ENCODE measurements around the gene TTC28. TPM values are rescaled to one million over a fixed set of nuclear protein-coding genes. Genes with fewer than 3 reads are reported as not detected.
"Not testable (repeated sequence)": the region's sequence is repeated elsewhere in the genome, so short reads cannot be mapped to it uniquely, and the experiment has no call there.

The TTC28 gene
- total RNA-seq, 1 experiment from 2014 or later: 11.2 TPM

DNA sequence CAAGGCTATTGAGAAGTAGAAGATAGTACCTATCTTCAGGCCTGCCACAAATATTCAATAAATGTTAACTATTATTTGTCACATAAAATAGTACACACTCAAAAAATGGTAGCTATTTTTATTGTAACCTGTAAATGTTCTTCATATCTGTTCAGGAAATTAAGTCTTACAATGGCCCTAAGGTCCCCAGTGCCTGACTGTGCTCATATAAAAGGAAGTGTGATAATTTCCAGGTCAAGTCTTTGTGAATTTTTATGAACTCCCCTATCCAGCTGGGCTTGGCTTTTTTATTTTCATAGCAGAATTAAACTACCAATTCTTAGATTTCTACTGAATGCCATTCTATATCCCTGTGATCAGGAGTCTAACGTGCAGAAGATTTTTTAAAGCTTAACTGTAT lies 476.4 kb downstream of the TTC28 start:
- no peak overlapping the region for H3K4me3 ChIP-seq (ENCODE audit: low read length)
- no peaks in the 10 kb centered on the region for H3K9me3 ChIP-seq (ENCODE audit: low read length)
- no peak overlapping the region for H3K27ac ChIP-seq (ENCODE audit: low read length)
- H3K27me3 ChIP-seq (ENCODE audit: low read length): no peaks in the 10 kb centered on the region
- no peaks in the 10 kb centered on the region for H3K36me3 ChIP-seq (ENCODE audit: insufficient read depth, low read length)
- no peak overlapping the region for H3K9ac ChIP-seq (ENCODE audit: low read length)
- H3K4me1 ChIP-seq (ENCODE audit: low read length): no peaks in the 10 kb centered on the region
- no peaks in the 10 kb centered on the region for H3K9me2 ChIP-seq (replicated peaks; ENCODE audit: insufficient read depth, low read length)
- no peak overlapping the region for H3K4me2 ChIP-seq (ENCODE audit: low read depth, low read length, poor library complexity, severe bottlenecking)
- DNase-seq: no peak
- H4K20me1 ChIP-seq (ENCODE audit: insufficient read depth, low read depth, low read length): no peaks in the 10 kb centered on the region
- no peaks in the 10 kb centered on the region for H3K79me2 ChIP-seq (ENCODE audit: low read length)
- no peak overlapping the region for H2AFZ ChIP-seq (ENCODE audit: low read length)

- Histone ChIP-seq H3K4me2 (ENCODE audit: low read depth, low read length, poor library complexity, severe bottlenecking) (no peak overlapping the region), H2AFZ (ENCODE audit: low read length) (no peak overlapping the region), H3K9me2 (replicated peaks; ENCODE audit: insufficient read depth, low read length) (no peaks in the 10 kb centered on the region), H3K79me2 (ENCODE audit: low read length) (no peaks in the 10 kb centered on the region), H4K20me1 (ENCODE audit: insufficient read depth, low read depth, low read length) (no peaks in the 10 kb centered on the region), H3K9ac (ENCODE audit: low read length) (no peak overlapping the region), H3K27me3 (ENCODE audit: low read length) (no peaks in the 10 kb centered on the region), H3K4me1 (ENCODE audit: low read length) (no peaks in the 10 kb centered on the region), H3K27ac (ENCODE audit: low read length) (no peak overlapping the region), H3K9me3 (ENCODE audit: low read length) (no peaks in the 10 kb centered on the region), H3K4me3 (ENCODE audit: low read length) (no peak overlapping the region), H3K36me3 (ENCODE audit: insufficient read depth, low read length) (no peaks in the 10 kb centered on the region)
- no peak for DNase-seq
Measured at GRCh38 chr22:28198692-28199091, 480.9 kb downstream of the TTC28 start.

GRCh38 chr22:28191571-28191970 lies 488.1 kb downstream of the TTC28 start:
- not testable (repeated sequence) for H3K9me3 ChIP-seq (ENCODE audit: low read length); H3K4me1 ChIP-seq (ENCODE audit: low read length); H3K79me2 ChIP-seq (ENCODE audit: low read length); H3K27me3 ChIP-seq (ENCODE audit: low read length); H3K4me3 ChIP-seq (ENCODE audit: low read length); DNase-seq; H3K9me2 ChIP-seq (replicated peaks; ENCODE audit: insufficient read depth, low read length); H3K36me3 ChIP-seq (ENCODE audit: insufficient read depth, low read length); H3K4me2 ChIP-seq (ENCODE audit: low read depth, low read length, poor library complexity, severe bottlenecking); H2AFZ ChIP-seq (ENCODE audit: low read length); H3K9ac ChIP-seq (ENCODE audit: low read length); H3K27ac ChIP-seq (ENCODE audit: low read length)
- H4K20me1 ChIP-seq (ENCODE audit: insufficient read depth, low read depth, low read length): peaks cover 10% of the 10 kb centered on the region; the same call in 1 of the 2 replicates

DNA sequence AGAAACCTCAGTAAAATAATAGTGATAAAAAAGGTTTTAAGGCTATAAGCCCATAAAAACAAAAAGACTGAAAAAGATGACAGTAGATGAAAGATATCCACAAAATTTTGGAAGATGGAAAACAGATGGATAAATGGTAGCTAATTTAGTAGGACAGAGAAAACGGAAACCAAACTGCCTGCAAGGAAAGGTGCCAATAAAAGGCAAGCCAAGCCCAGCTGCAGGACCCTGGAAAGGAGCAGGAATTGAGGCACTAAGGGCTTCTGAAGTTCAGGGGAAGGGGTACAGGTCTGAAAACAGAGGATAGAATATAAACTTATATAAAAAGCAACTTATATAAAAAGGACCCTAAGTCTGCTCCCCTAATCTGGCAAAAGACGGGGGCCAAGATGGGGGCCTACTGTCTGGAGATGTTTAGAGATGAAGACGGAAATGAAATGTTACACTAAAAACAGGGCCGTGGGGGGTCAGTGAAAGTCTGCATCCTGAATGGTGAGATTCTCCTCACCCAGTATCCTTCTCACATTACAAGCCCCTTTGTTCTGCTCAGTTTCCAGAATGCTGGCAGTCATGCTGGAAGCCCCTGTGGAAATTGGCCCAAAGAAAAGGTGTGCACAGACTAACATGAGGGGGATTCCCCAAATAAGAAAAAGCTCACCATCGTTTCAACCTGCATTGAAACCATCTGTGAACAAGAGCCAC lies 491.3 kb downstream of the TTC28 start:
- H3K27ac ChIP-seq (ENCODE audit: low read length): no peak overlapping the region
- H2AFZ ChIP-seq (ENCODE audit: low read length): no peak overlapping the region
- no peaks in the 10 kb centered on the region for H3K4me1 ChIP-seq (ENCODE audit: low read length)
- no peak overlapping the region for H3K9ac ChIP-seq (ENCODE audit: low read length)
- peaks cover 10% of the 10 kb centered on the region; the same call in 1 of the 2 replicates for H4K20me1 ChIP-seq (ENCODE audit: insufficient read depth, low read depth, low read length)
- no peak overlapping the region for H3K4me2 ChIP-seq (ENCODE audit: low read depth, low read length, poor library complexity, severe bottlenecking)
- H3K9me3 ChIP-seq (ENCODE audit: low read length): no peaks in the 10 kb centered on the region
- no peaks in the 10 kb centered on the region for H3K27me3 ChIP-seq (ENCODE audit: low read length)
- H3K79me2 ChIP-seq (ENCODE audit: low read length): no peaks in the 10 kb centered on the region
- DNase-seq: no peak
- H3K9me2 ChIP-seq (replicated peaks; ENCODE audit: insufficient read depth, low read length): no peaks in the 10 kb centered on the region
- H3K36me3 ChIP-seq (ENCODE audit: insufficient read depth, low read length): no peaks in the 10 kb centered on the region
- no peak overlapping the region for H3K4me3 ChIP-seq (ENCODE audit: low read length)

- Histone ChIP-seq H3K79me2 (ENCODE audit: low read length) (no peaks in the 10 kb centered on the region), H4K20me1 (ENCODE audit: insufficient read depth, low read depth, low read length) (peaks cover 10% of the 10 kb centered on the region; the same call in 1 of the 2 replicates), H3K9ac (ENCODE audit: low read length) (no peak overlapping the region), H3K9me3 (ENCODE audit: low read length) (no peaks in the 10 kb centered on the region), H3K27ac (ENCODE audit: low read length) (no peak overlapping the region), H2AFZ (ENCODE audit: low read length) (no peak overlapping the region), H3K27me3 (ENCODE audit: low read length) (no peaks in the 10 kb centered on the region), H3K4me3 (ENCODE audit: low read length) (no peak overlapping the region), H3K9me2 (replicated peaks; ENCODE audit: insufficient read depth, low read length) (no peaks in the 10 kb centered on the region), H3K4me1 (ENCODE audit: low read length) (no peaks in the 10 kb centered on the region), H3K4me2 (ENCODE audit: low read depth, low read length, poor library complexity, severe bottlenecking) (no peak overlapping the region), H3K36me3 (ENCODE audit: insufficient read depth, low read length) (no peaks in the 10 kb centered on the region)
- DNase-seq: no peak
Measured at GRCh38 chr22:28187612-28188011, 492.0 kb downstream of the TTC28 start.

DNA sequence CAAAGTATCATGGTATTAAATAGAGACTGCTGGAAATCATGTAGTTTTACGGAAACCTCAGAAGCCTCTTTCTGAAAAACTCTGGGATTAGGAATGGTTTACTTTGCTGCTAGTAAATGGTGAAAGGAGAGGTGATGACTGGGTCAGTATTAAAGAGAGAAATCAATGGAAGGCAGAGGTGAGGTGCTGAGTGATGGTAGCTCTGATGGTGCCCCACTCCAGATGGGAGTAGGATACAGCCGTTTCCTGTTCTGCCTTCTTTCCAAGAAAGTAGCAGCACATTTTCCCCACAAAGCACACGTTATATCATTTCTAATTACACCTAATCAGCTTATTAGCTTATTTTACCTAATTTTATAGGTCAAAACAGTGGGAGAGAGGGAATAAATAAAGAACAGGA lies 493.0 kb downstream of the TTC28 start:
- Histone ChIP-seq H3K4me2 (ENCODE audit: low read depth, low read length, poor library complexity, severe bottlenecking) (no peak overlapping the region), H3K36me3 (ENCODE audit: insufficient read depth, low read length) (no peaks in the 10 kb centered on the region), H3K9me2 (replicated peaks; ENCODE audit: insufficient read depth, low read length) (no peaks in the 10 kb centered on the region), H3K9me3 (ENCODE audit: low read length) (no peaks in the 10 kb centered on the region), H4K20me1 (ENCODE audit: insufficient read depth, low read depth, low read length) (peaks cover 10% of the 10 kb centered on the region; the same call in 1 of the 2 replicates), H3K4me3 (ENCODE audit: low read length) (no peak overlapping the region), H2AFZ (ENCODE audit: low read length) (no peak overlapping the region), H3K4me1 (ENCODE audit: low read length) (no peaks in the 10 kb centered on the region), H3K9ac (ENCODE audit: low read length) (no peak overlapping the region), H3K79me2 (ENCODE audit: low read length) (no peaks in the 10 kb centered on the region), H3K27me3 (ENCODE audit: low read length) (no peaks in the 10 kb centered on the region), H3K27ac (ENCODE audit: low read length) (no peak overlapping the region)
- no peak for DNase-seq

GRCh38 chr22:28185130-28185529 lies 494.5 kb downstream of the TTC28 start:
- H3K27ac ChIP-seq (ENCODE audit: low read length): no peak overlapping the region
- H4K20me1 ChIP-seq (ENCODE audit: insufficient read depth, low read depth, low read length): peaks cover 7% of the 10 kb centered on the region; the same call in 1 of the 2 replicates
- H3K9me3 ChIP-seq (ENCODE audit: low read length): no peaks in the 10 kb centered on the region
- no peaks in the 10 kb centered on the region for H3K79me2 ChIP-seq (ENCODE audit: low read length)
- H3K4me3 ChIP-seq (ENCODE audit: low read length): no peak overlapping the region
- H3K9me2 ChIP-seq (replicated peaks; ENCODE audit: insufficient read depth, low read length): no peaks in the 10 kb centered on the region
- H3K4me2 ChIP-seq (ENCODE audit: low read depth, low read length, poor library complexity, severe bottlenecking): no peak overlapping the region
- H3K4me1 ChIP-seq (ENCODE audit: low read length): no peaks in the 10 kb centered on the region
- no peak overlapping the region for H2AFZ ChIP-seq (ENCODE audit: low read length)
- no peak for DNase-seq
- H3K36me3 ChIP-seq (ENCODE audit: insufficient read depth, low read length): no peaks in the 10 kb centered on the region
- no peaks in the 10 kb centered on the region for H3K27me3 ChIP-seq (ENCODE audit: low read length)
- H3K9ac ChIP-seq (ENCODE audit: low read length): no peak overlapping the region

GRCh38 chr22:28183078-28183860 lies 496.4 kb downstream of the TTC28 start:
- no peak overlapping the region for H3K27ac ChIP-seq (ENCODE audit: low read length)
- H3K4me3 ChIP-seq (ENCODE audit: low read length): no peak overlapping the region
- no peaks in the 10 kb centered on the region for H3K79me2 ChIP-seq (ENCODE audit: low read length)
- no peak overlapping the region for H2AFZ ChIP-seq (ENCODE audit: low read length)
- no peak overlapping the region for H3K9ac ChIP-seq (ENCODE audit: low read length)
- H3K27me3 ChIP-seq (ENCODE audit: low read length): no peaks in the 10 kb centered on the region
- H3K36me3 ChIP-seq (ENCODE audit: insufficient read depth, low read length): no peaks in the 10 kb centered on the region
- no peaks in the 10 kb centered on the region for H3K9me3 ChIP-seq (ENCODE audit: low read length)
- no peaks in the 10 kb centered on the region for H3K4me1 ChIP-seq (ENCODE audit: low read length)
- no peaks in the 10 kb centered on the region for H3K9me2 ChIP-seq (replicated peaks; ENCODE audit: insufficient read depth, low read length)
- DNase-seq: no peak
- no peak overlapping the region for H3K4me2 ChIP-seq (ENCODE audit: low read depth, low read length, poor library complexity, severe bottlenecking)
- H4K20me1 ChIP-seq (ENCODE audit: insufficient read depth, low read depth, low read length): no peaks in the 10 kb centered on the region; the same call in 1 of the 2 replicates
